ENCODE results near the gene TCN2. TPM values are rescaled to one million over a fixed set of nuclear protein-coding genes. Genes with fewer than 3 reads are reported as not detected.

TCN2 gene
- total RNA-seq, 1 donor from 2014 or later, result 14.5 TPM

- peak overlapping the region; percentile 93 for H3K4me3 Mint-ChIP-seq
- H3K27me3 Mint-ChIP-seq, result no peaks in the 10 kb centered on the region
- no peaks in the 10 kb centered on the region for H3K9me3 Mint-ChIP-seq
- peaks cover 34% of the 10 kb centered on the region for H3K4me1 Mint-ChIP-seq (ENCODE audit: unreplicated experiment)
- no peaks in the 10 kb centered on the region for H3K36me3 Mint-ChIP-seq
- peak overlapping the region; percentile 92 for H3K27ac Mint-ChIP-seq
- TF ChIP-seq, protein P1, sequence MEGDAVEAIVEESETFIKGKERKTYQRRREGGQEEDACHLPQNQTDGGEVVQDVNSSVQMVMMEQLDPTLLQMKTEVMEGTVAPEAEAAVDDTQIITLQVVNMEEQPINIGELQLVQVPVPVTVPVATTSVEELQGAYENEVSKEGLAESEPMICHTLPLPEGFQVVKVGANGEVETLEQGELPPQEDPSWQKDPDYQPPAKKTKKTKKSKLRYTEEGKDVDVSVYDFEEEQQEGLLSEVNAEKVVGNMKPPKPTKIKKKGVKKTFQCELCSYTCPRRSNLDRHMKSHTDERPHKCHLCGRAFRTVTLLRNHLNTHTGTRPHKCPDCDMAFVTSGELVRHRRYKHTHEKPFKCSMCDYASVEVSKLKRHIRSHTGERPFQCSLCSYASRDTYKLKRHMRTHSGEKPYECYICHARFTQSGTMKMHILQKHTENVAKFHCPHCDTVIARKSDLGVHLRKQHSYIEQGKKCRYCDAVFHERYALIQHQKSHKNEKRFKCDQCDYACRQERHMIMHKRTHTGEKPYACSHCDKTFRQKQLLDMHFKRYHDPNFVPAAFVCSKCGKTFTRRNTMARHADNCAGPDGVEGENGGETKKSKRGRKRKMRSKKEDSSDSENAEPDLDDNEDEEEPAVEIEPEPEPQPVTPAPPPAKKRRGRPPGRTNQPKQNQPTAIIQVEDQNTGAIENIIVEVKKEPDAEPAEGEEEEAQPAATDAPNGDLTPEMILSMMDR (conservative IDR thresholded peaks at IDR 0.05), result no peak
- DNase-seq (ENCODE audit: extremely low spot score, unreplicated experiment), result no peak
Observed at GRCh38 chr22:30607300-30607930, 441 bp downstream of the TCN2 start.

GRCh38 chr22:30607939-30608338, 965 bp downstream of the TCN2 start:
- no peak overlapping the region for H3K27ac Mint-ChIP-seq
- no peaks in the 10 kb centered on the region for H3K36me3 Mint-ChIP-seq

DNA sequence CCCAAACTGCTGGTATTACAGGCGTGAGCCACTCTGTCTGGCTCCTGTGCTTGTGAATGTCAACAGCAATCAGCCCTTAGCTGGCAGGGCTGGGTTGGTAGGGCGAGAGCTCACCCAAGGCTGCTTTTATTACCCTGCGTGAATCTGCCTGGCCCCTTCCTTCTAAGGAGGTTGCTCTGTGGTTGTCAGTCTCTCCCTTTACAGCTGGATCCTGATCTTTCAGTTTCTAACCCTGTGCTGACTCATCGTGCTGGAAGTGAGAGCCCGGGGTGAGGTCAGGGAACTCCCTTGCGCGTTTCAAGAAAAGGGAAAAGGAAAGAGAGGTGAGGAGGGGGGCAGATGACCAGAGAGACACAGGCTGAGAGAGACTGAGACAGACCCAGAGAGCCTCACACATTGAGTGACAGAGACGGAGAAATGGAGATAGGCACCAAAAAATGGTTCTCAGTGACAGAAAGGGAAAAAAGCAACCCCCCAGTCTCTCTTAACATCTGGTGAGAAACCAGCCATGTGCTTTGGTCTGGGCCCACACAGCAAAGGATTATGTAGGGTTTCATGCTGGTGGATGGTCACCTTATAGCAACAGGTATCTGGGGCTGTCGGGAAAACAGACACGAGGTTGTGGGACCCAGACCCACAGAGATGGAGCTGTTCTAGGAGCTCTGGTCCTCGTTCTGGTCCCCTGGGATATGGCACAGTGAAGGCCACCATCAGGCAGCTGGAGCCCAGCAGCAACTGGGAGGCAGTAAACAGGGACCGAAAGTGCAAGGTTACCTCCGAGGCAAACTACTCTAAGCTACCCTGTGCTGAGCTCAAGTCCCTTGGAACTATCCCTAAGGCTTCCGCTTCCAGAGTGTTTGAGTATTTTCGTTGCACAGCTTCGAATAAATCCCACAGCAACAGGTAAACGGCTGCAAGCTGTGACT, 2.5 kb downstream of the TCN2 start:
- TF ChIP-seq, protein P1 (conservative IDR thresholded peaks at IDR 0.05), result no peak
- peak overlapping the region; percentile 65 for H3K27ac Mint-ChIP-seq
- H3K27me3 Mint-ChIP-seq, result no peaks in the 10 kb centered on the region
- no peaks in the 10 kb centered on the region for H3K9me3 Mint-ChIP-seq
- H3K36me3 Mint-ChIP-seq, result no peaks in the 10 kb centered on the region
- peak overlapping the region; percentile 67 for H3K4me3 Mint-ChIP-seq
- DNase-seq (ENCODE audit: extremely low spot score, unreplicated experiment), result no peak
- peaks cover 28% of the 10 kb centered on the region for H3K4me1 Mint-ChIP-seq (ENCODE audit: unreplicated experiment)

More at GRCh38 chr22:30607939-30608338, 965 bp downstream of the TCN2 start:
- DNase-seq (ENCODE audit: extremely low spot score, unreplicated experiment), result no peak
- Mint-ChIP-seq H3K4me3 (peak overlapping the region; percentile 93), H3K9me3 (no peaks in the 10 kb centered on the region), H3K27me3 (no peaks in the 10 kb centered on the region), H3K4me1 (ENCODE audit: unreplicated experiment) (peaks cover 34% of the 10 kb centered on the region)
- TF ChIP-seq, protein P1 (conservative IDR thresholded peaks at IDR 0.05), result no peak

GRCh38 chr22:30610299-30610698, 3.3 kb downstream of the TCN2 start:
- DNase-seq (ENCODE audit: extremely low spot score, unreplicated experiment), result no peak
- H3K36me3 Mint-ChIP-seq, result no peaks in the 10 kb centered on the region
- no peak overlapping the region for H3K4me3 Mint-ChIP-seq
- peaks cover 28% of the 10 kb centered on the region for H3K4me1 Mint-ChIP-seq (ENCODE audit: unreplicated experiment)
- no peaks in the 10 kb centered on the region for H3K9me3 Mint-ChIP-seq
- TF ChIP-seq, protein P1 (conservative IDR thresholded peaks at IDR 0.05), result no peak
- no peaks in the 10 kb centered on the region for H3K27me3 Mint-ChIP-seq
- no peak overlapping the region for H3K27ac Mint-ChIP-seq

- Mint-ChIP-seq H3K27ac (no peak overlapping the region), H3K27me3 (no peaks in the 10 kb centered on the region), H3K4me3 (no peak overlapping the region), H3K9me3 (no peaks in the 10 kb centered on the region), H3K4me1 (ENCODE audit: unreplicated experiment) (peaks cover 20% of the 10 kb centered on the region), H3K36me3 (peaks cover 3% of the 10 kb centered on the region)
- TF ChIP-seq, protein P1 (conservative IDR thresholded peaks at IDR 0.05), result no peak
- no peak for DNase-seq (ENCODE audit: extremely low spot score, unreplicated experiment)
Observed at GRCh38 chr22:30611197-30611596, 4.2 kb downstream of the TCN2 start.
